Lung (tissue), 12 donors: ENCODE data around the gene RFC2. TPM values are rescaled to one million over a fixed set of nuclear protein-coding genes. Genes with fewer than 3 reads are reported as not detected.
A peak's percentile ranks its signal among the peaks of the same experiment; 100 is the strongest.
"Not testable (repeated sequence)": the region's sequence is repeated elsewhere in the genome, so short reads cannot be mapped to it uniquely, and the experiment has no call there.

ENCODE experiments used
- ATAC-seq: fragments of 200-7000 bp; cut with Tn5 transposase; one replicate; pipeline ENCODE4 v1.9.1; 2020; ENCODE audit warnings: moderate number of reproducible peaks; ENCODE audit not compliant: insufficient read depth, low FRiP score
- DNase-seq, 3 donors: peaks; one replicate each; pipeline ENCODE4 v3.0.0-alpha.2; 2013 to 2017
- H3K27ac ChIP-seq, 2 donors: one replicate each; pipeline ENCODE4 v1.5.1; 2013; ENCODE audit warnings: mild to moderate bottlenecking in 2 of 2, moderate library complexity in 2 of 2, control low read depth in 1 of 2, inconsistent platforms in 1 of 2, low read depth in 1 of 2, low read length in 1 of 2
- H3K27me3 ChIP-seq, 3 donors: one replicate each; pipeline ENCODE4 v1.5.1; 2013; ENCODE audit warnings: low read length in 2 of 3; ENCODE audit not compliant: control insufficient read depth in 3 of 3, insufficient read depth in 3 of 3
- H3K36me3 ChIP-seq, 4 donors: one replicate each; pipeline ENCODE4 v1.5.1; 2013; ENCODE audit warnings: low read length in 4 of 4, mild to moderate bottlenecking in 1 of 4, moderate library complexity in 1 of 4; ENCODE audit not compliant: control insufficient read depth in 4 of 4, insufficient read depth in 4 of 4
- H3K4me1 ChIP-seq, 5 donors: one replicate each; pipeline ENCODE4 v1.5.1; 2013; ENCODE audit warnings: low read length in 5 of 5, mild to moderate bottlenecking in 2 of 5, moderate library complexity in 1 of 5; ENCODE audit not compliant: control insufficient read depth in 5 of 5, insufficient read depth in 5 of 5
- H3K4me3 ChIP-seq: one replicate; pipeline ENCODE4 v1.5.1; 2013; ENCODE audit warnings: mild to moderate bottlenecking, control low read depth, moderate library complexity
- H3K9ac ChIP-seq, 2 donors: one replicate each; pipeline ENCODE4 v1.5.1; 2013; ENCODE audit warnings: low read length in 2 of 2, control low read depth in 1 of 2; ENCODE audit not compliant: insufficient read depth in 1 of 2
- H3K9me3 ChIP-seq, 4 donors: one replicate each; pipeline ENCODE4 v1.5.1; 2013; ENCODE audit warnings: low read length in 3 of 4, mild to moderate bottlenecking in 1 of 4, moderate library complexity in 1 of 4; ENCODE audit not compliant: control insufficient read depth in 4 of 4, insufficient read depth in 3 of 4
- WGBS, 2 donors: extraction: QIAGEN DNeasy Blood & Tissue Kit; methylation state at CpG; one replicate each; pipeline ENCODE4 v1.1.7; 2013; 5-methylcytosine and 5-hydroxymethylcytosine counted together
- polyA plus RNA-seq, 2 donors: library from polyadenylated mRNA; stranded (reverse); fragments of 200-250 nt; gene quantifications; one replicate each; pipeline ENCODE4 v1.2.1, GENCODE V29; 2013
- total RNA-seq, 2 donors: library from RNA; depleted of rRNA in 1 of 2; stranded (reverse); fragments of >200 nt in 1 of 2; gene quantifications; one replicate each; pipeline ENCODE4 v1.2.1, GENCODE V29; 2014 to 2021
- TF ChIP-seq, protein P1 (sequence below): IDR thresholded peaks from 2 replicates; pipeline ENCODE4 v1.5.1; 2012; ENCODE audit warnings: mild to moderate bottlenecking; ENCODE audit errors: control extremely low read depth, extremely low read depth
- donor health status: control.
- donor health status: control.
- donor health status: Bipolar disorder and iron deficiency.
- donor health status: healthy.
- donor health status: DM: yes; HTN: yes; CAD: no.

Gene RFC2
- total and polyA plus RNA-seq, 4 donors: 14.5 to 23.8 (median 21.2) TPM

DNA sequence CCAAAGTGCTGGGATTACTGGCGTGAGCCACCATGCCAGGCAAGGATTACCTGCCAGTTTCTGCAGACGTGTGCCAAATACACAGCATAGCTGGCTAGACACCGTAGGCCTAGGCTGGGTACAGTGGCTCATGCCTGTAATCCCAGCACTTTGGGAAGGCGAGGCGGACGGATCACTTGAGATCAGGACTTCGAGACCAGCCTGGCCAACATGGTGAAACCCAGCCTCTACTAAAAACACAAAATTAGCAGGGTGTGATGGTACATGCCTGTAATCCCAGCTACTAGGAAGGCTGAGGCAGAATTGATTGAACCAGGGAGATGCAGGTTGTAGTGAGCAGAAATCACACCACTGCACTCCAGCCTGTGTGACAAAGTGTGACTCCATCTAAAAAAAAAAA, 868 bp downstream of the RFC2 start:
- Histone ChIP-seq H3K9me3 (no peaks in the 10 kb centered on the region), H3K27me3 (no peaks in the 10 kb centered on the region), H3K4me1 (peaks cover 0 to 20% (median 11%) of the 10 kb centered on the region in 5 donors), H3K36me3 (peaks cover 4 to 20% (median 13%) of the 10 kb centered on the region in 4 donors), H3K27ac (no peak overlapping the region), H3K4me3 (no peak overlapping the region), H3K9ac (peak overlapping the region; percentile 69 to 82)
- no peak for DNase-seq
- TF ChIP-seq, protein P1, sequence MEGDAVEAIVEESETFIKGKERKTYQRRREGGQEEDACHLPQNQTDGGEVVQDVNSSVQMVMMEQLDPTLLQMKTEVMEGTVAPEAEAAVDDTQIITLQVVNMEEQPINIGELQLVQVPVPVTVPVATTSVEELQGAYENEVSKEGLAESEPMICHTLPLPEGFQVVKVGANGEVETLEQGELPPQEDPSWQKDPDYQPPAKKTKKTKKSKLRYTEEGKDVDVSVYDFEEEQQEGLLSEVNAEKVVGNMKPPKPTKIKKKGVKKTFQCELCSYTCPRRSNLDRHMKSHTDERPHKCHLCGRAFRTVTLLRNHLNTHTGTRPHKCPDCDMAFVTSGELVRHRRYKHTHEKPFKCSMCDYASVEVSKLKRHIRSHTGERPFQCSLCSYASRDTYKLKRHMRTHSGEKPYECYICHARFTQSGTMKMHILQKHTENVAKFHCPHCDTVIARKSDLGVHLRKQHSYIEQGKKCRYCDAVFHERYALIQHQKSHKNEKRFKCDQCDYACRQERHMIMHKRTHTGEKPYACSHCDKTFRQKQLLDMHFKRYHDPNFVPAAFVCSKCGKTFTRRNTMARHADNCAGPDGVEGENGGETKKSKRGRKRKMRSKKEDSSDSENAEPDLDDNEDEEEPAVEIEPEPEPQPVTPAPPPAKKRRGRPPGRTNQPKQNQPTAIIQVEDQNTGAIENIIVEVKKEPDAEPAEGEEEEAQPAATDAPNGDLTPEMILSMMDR: no peak
- ATAC-seq: no peak
- WGBS, 2 donors: 76 to 80% methylated on average over 7 of the region's 7 CpGs

GRCh38 chr7:74252893-74253292, 1.3 kb downstream of the RFC2 start:
- Histone ChIP-seq H3K27ac (no peak overlapping the region), H3K27me3 (no peaks in the 10 kb centered on the region), H3K4me1 (peaks cover 0 to 20% (median 11%) of the 10 kb centered on the region in 5 donors), H3K9ac (no peak overlapping the region), H3K9me3 (no peaks in the 10 kb centered on the region), H3K4me3 (no peak overlapping the region), H3K36me3 (peaks cover 4 to 20% (median 14%) of the 10 kb centered on the region in 4 donors)
- ATAC-seq (no peak), DNase-seq (no peak)
- 68 to 75% methylated on average over 5 of the region's 5 CpGs for WGBS, 2 donors
- TF ChIP-seq, protein P1: no peak

GRCh38 chr7:74249058-74249457, 5.1 kb downstream of the RFC2 start:
- not testable (repeated sequence) for H3K27ac ChIP-seq, H3K4me1 ChIP-seq, DNase-seq, H3K27me3 ChIP-seq, H3K4me3 ChIP-seq, ATAC-seq, H3K9ac ChIP-seq, H3K9me3 ChIP-seq
- H3K36me3 ChIP-seq: peaks cover 4 to 25% (median 21%) of the 10 kb centered on the region in 4 donors
- WGBS, 2 donors: 88 to 91% methylated on average over 10 of the region's 10 CpGs

DNA sequence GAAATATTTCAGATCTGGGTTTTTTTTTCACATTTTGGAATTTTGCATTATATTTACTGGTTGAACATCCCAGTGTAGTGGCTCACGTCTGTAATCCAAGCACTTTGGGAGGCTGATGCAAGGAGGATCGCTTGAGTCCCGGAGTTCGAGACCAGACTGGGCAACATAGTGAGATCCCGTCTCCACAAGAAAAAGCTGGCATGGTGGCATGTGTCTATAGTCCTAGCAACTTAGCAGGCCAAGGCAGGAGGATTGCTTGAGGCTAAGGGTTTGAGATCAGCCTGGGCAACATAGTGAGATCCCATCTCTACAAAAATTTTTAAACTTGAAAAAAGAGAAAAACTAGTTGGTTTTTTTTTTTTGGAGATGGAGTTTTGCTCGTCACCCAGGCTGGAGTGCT, 6.0 kb downstream of the RFC2 start:
- Histone ChIP-seq H3K27ac (no peak overlapping the region), H3K9me3 (no peaks in the 10 kb centered on the region), H3K4me1 (peaks cover 0 to 4% (median under 1%) of the 10 kb centered on the region in 5 donors), H3K9ac (no peak overlapping the region), H3K4me3 (no peak overlapping the region), H3K27me3 (no peaks in the 10 kb centered on the region), H3K36me3 (peaks cover 4 to 25% (median 22%) of the 10 kb centered on the region in 4 donors)
- DNase-seq (no peak), ATAC-seq (no peak)
- 97 to 98% methylated on average over 6 of the region's 6 CpGs for WGBS, 2 donors
- TF ChIP-seq, protein P1: no peak
